HEK293 (cell line): ENCODE results near the gene HS1BP3.

Source experiments
- CTCF ChIA-PET: fragments of 350-600 bp; formaldehyde crosslinking; extraction: SDS; loops from one replicate; lab custom pipeline; 2021; ENCODE audit warnings: antibody characterized with exemption; lab: Yijun Ruan, JAX
- POLR2A ChIA-PET: fragments of 300-600 bp; formaldehyde crosslinking; extraction: SDS; loops from one replicate; lab custom pipeline; 2020; ENCODE audit warnings: antibody characterized with exemption, inconsistent platforms; lab: Yijun Ruan, JAX
- H3K27ac ChIP-seq: fragments of 200-500 bp; sonication (Bioruptor generic); 2 replicates; pipeline ENCODE4 v1.5.1; 2014; ENCODE audit warnings: low read depth, low read length, control low read depth, inconsistent platforms; ENCODE audit errors: extremely low read depth
- H3K36me3 ChIP-seq, 2 experiments: fragments of 200-500 bp in 1 of 2; sonication (Bioruptor generic) in 1 of 2; 1 replicate in 1 of 2; 2 replicates in 1 of 2; pipeline ENCODE4 v1.5.1; 2014 to 2017; ENCODE audit warnings: inconsistent platforms in 2 of 2, low read length in 2 of 2; ENCODE audit not compliant: control insufficient read depth in 2 of 2, insufficient read depth in 1 of 2
- H3K4me1 ChIP-seq: fragments of 200-500 bp; sonication (Bioruptor generic); 2 replicates; pipeline ENCODE4 v1.5.1; 2014; ENCODE audit warnings: mild to moderate bottlenecking, low read length, inconsistent platforms; ENCODE audit not compliant: control insufficient read depth, insufficient read depth
- H3K4me3 ChIP-seq: 2 replicates; pipeline ENCODE4 v1.5.1; 2011; ENCODE audit warnings: low read depth, mild to moderate bottlenecking, control low read depth, low read length, moderate library complexity
- H3K9me3 ChIP-seq: fragments of 200-500 bp; sonication (Bioruptor generic); 2 replicates; pipeline ENCODE4 v1.5.1; 2014; ENCODE audit warnings: low read depth, low read length, inconsistent platforms; ENCODE audit not compliant: control insufficient read depth, insufficient read depth
- GLIS2 ChIP-seq: fragments of 450-650 bp; formaldehyde crosslinking; IDR thresholded peaks from 2 replicates; pipeline ENCODE4 v1.5.1; 2016; ENCODE audit warnings: missing biosample characterization, missing genetic modification characterization
- PRDM10 ChIP-seq: fragments of 450-650 bp; formaldehyde crosslinking; IDR thresholded peaks from 2 replicates; pipeline ENCODE4 v1.5.1; 2016; ENCODE audit warnings: missing biosample characterization, missing genetic modification characterization
- SP2 ChIP-seq: fragments of 450-650 bp; formaldehyde crosslinking; IDR thresholded peaks from 2 replicates; pipeline ENCODE4 v1.5.1; 2016; ENCODE audit warnings: missing biosample characterization, missing genetic modification characterization
- SP3 ChIP-seq: fragments of 450-650 bp; formaldehyde crosslinking; IDR thresholded peaks from 2 replicates; pipeline ENCODE4 v1.5.1; 2016; ENCODE audit warnings: missing biosample characterization, missing genetic modification characterization
- SP7 ChIP-seq: fragments of 450-650 bp; formaldehyde crosslinking; IDR thresholded peaks from 2 replicates; pipeline ENCODE4 v1.5.1; 2016; ENCODE audit warnings: missing biosample characterization, missing genetic modification characterization
- TRIM28 ChIP-seq: IDR thresholded peaks from 2 replicates; pipeline ENCODE4 v1.6.1; 2011; ENCODE audit warnings: low read length, control low read depth, borderline replicate concordance
- ZEB2 ChIP-seq: fragments of 450-650 bp; formaldehyde crosslinking; IDR thresholded peaks from 2 replicates; pipeline ENCODE4 v1.5.1; 2016; ENCODE audit warnings: missing biosample characterization, missing genetic modification characterization
- ZIC2 ChIP-seq: fragments of 450-650 bp; formaldehyde crosslinking; IDR thresholded peaks from 2 replicates; pipeline ENCODE4 v1.5.1; 2016; ENCODE audit warnings: missing biosample characterization, missing genetic modification characterization
- ZNF157 ChIP-seq: fragments of 450-650 bp; formaldehyde crosslinking; IDR thresholded peaks from 2 replicates; pipeline ENCODE4 v1.5.1; 2016; ENCODE audit warnings: missing biosample characterization, missing genetic modification characterization
- ZNF26 ChIP-seq: fragments of 450-650 bp; formaldehyde crosslinking; IDR thresholded peaks from 2 replicates; pipeline ENCODE4 v1.5.1; 2016; ENCODE audit warnings: missing biosample characterization, missing genetic modification characterization
- ZNF391 ChIP-seq: fragments of 450-650 bp; formaldehyde crosslinking; IDR thresholded peaks from 2 replicates; pipeline ENCODE4 v1.5.1; 2016; ENCODE audit warnings: low read depth, missing biosample characterization, missing genetic modification characterization, borderline replicate concordance
- ZNF394 ChIP-seq: fragments of 450-650 bp; formaldehyde crosslinking; IDR thresholded peaks from 2 replicates; pipeline ENCODE4 v1.5.1; 2016; ENCODE audit warnings: missing biosample characterization, missing genetic modification characterization, mild to moderate bottlenecking, moderate library complexity, borderline replicate concordance
- ZNF600 ChIP-seq: fragments of 450-650 bp; formaldehyde crosslinking; IDR thresholded peaks from 2 replicates; pipeline ENCODE4 v1.5.1; 2016; ENCODE audit warnings: missing biosample characterization, missing genetic modification characterization
- ZNF610 ChIP-seq: fragments of 450-650 bp; formaldehyde crosslinking; IDR thresholded peaks from 2 replicates; pipeline ENCODE4 v1.5.1; 2016; ENCODE audit warnings: missing biosample characterization, missing genetic modification characterization, borderline replicate concordance
- ZNF629 ChIP-seq: fragments of 450-650 bp; formaldehyde crosslinking; IDR thresholded peaks from 2 replicates; pipeline ENCODE4 v1.5.1; 2017; ENCODE audit warnings: missing biosample characterization, missing genetic modification characterization
- ZNF837 ChIP-seq: fragments of 450-650 bp; formaldehyde crosslinking; IDR thresholded peaks from 2 replicates; pipeline ENCODE4 v1.5.1; 2016; ENCODE audit warnings: missing biosample characterization, missing genetic modification characterization
- ZNF843 ChIP-seq: fragments of 450-650 bp; formaldehyde crosslinking; IDR thresholded peaks from 2 replicates; pipeline ENCODE4 v1.5.1; 2016; ENCODE audit warnings: missing biosample characterization, missing genetic modification characterization
- ZXDB ChIP-seq: fragments of 450-650 bp; formaldehyde crosslinking; IDR thresholded peaks from 2 replicates; pipeline ENCODE4 v1.5.1; 2016; ENCODE audit warnings: missing biosample characterization, missing genetic modification characterization
- TF ChIP-seq, protein P1 (sequence below): fragments of 450-650 bp; formaldehyde crosslinking; IDR thresholded peaks from 2 replicates; pipeline ENCODE4 v1.5.1; 2016; ENCODE audit warnings: missing biosample characterization, missing genetic modification characterization
- TF ChIP-seq, protein P2 (sequence below): fragments of 450-650 bp; formaldehyde crosslinking; IDR thresholded peaks from 2 replicates; pipeline ENCODE4 v1.5.1; 2017; ENCODE audit warnings: missing biosample characterization, mild to moderate bottlenecking, missing genetic modification characterization, moderate library complexity
- TF ChIP-seq, protein P3 (sequence below): fragments of 450-650 bp; formaldehyde crosslinking; conservative IDR thresholded peaks from 2 replicates; pipeline ENCODE4 v1.5.1; 2016; ENCODE audit warnings: low read depth, missing biosample characterization, missing genetic modification characterization

HS1BP3 gene

GRCh38 chr2:20579866-20580265 is 71.0 kb downstream of the HS1BP3 start (continued):
- no peak for TF ChIP-seq ZNF157 (tag by site-specific recombination)

DNA sequence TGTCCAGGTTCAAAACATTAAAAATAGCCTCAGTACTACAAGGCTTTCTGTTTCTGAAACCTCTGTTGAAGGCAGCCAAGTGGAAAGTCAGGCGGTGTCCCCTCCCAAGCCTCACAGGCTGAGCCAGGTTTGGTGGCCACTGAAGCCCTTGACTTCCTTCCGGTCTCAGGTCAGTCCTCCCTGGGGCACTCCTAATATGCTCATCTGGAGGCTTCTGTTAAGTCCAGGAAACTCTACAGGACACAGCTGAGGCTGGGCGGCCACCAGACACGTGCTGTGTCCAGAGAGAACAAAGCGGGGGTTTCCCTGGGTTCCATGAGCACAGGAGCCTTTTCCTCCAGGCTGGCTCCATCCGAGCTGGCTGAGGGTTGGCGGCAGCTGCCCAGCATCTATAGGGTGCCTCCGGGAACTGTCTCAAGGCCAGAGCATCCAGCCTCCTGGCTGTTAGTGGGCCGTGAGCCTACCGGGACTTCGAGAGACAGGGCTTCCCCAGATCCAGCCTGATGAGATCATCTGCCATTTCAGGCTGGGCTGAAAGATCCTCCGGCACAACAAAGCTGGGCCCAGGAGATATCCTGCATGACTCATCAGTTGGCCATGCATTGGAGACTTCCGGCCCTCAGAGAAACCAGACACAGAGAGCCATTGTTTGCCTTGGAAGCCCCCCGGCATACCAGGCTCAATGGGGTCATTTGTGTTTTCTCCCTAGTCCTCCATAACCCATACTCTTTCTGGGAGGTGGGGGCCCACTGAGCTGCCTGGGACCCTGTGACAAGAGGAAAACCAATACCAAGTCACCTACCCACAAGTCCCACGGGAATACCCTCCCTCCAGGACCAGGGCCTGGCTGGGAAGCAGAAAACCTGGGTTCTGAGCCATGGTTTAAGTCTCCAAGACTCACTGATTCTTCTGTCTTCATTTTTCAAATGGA is 71.7 kb downstream of the HS1BP3 start:
- H3K4me1 ChIP-seq: peaks cover 11% of the 10 kb centered on the region
- no peak overlapping the region for H3K4me3 ChIP-seq
- peak overlapping the region; percentile 44; the same call in 1 of the 2 replicates for H3K27ac ChIP-seq
- H3K36me3 ChIP-seq: no peaks in the 10 kb centered on the region
- POLR2A ChIA-PET: interaction anchor here (0.8 to 8.3 kb wide), 5 partner anchors 12 to 131 kb away, joined by 3 to 100 read pairs (median 3); partner anchors contain the start of gene RHOB
- no peaks in the 10 kb centered on the region for H3K9me3 ChIP-seq
- CTCF ChIA-PET: interaction anchor here (0.7 to 1.6 kb wide), 4 partner anchors 129 to 176 kb away, joined by 3 to 5 read pairs (median 3); no protein-coding TSS in a partner anchor
- TF ChIP-seq ZNF600 (tag by site-specific recombination) (peak; percentile 64), SP3 (0 out of 2 replicates have a peak, but pooled peaks have one; percentile 17), ZNF629 (tag by site-specific recombination) (peak; percentile 84), ZIC2 (tag by site-specific recombination) (peak; percentile 30; the same call in 1 of the 2 replicates), ZNF394 (peak; percentile 45; the same call in 1 of the 2 replicates), SP7 (peak; percentile 74), TRIM28 (no peak; the same call in 1 of the 2 replicates), ZNF610 (tag by site-specific recombination) (no peak), PRDM10 (tag by site-specific recombination) (0 out of 2 replicates have a peak, but pooled peaks have one; percentile 24), GLIS2 (tag by site-specific recombination) (peak; percentile 28; the same call in 1 of the 2 replicates), SP2 (0 out of 2 replicates have a peak, but pooled peaks have one; percentile 24), ZNF843 (tag by site-specific recombination) (0 out of 2 replicates have a peak, but pooled peaks have one; percentile 31), ZNF391 (tag by site-specific recombination) (no peak), ZEB2 (peak; percentile 52; the same call in 1 of the 2 replicates), ZXDB (tag by site-specific recombination) (peak; percentile 49; the same call in 1 of the 2 replicates), ZNF837 (tag by site-specific recombination) (no peak), ZNF26 (no peak)
- TF ChIP-seq, protein P1, sequence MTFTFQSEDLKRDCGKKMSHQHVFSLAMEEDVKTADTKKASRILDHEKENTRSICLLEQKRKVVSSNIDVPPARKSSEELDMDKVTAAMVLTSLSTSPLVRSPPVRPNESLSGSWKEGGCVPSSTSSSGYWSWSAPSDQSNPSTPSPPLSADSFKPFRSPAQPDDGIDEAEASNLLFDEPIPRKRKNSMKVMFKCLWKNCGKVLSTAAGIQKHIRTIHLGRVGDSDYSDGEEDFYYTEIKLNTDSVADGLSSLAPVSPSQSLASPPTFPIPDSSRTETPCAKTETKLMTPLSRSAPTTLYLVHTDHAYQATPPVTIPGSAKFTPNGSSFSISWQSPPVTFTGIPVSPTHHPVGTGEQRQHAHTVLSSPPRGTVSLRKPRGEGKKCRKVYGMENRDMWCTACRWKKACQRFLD (tag by site-specific recombination): no peak
- TF ChIP-seq, protein P2, sequence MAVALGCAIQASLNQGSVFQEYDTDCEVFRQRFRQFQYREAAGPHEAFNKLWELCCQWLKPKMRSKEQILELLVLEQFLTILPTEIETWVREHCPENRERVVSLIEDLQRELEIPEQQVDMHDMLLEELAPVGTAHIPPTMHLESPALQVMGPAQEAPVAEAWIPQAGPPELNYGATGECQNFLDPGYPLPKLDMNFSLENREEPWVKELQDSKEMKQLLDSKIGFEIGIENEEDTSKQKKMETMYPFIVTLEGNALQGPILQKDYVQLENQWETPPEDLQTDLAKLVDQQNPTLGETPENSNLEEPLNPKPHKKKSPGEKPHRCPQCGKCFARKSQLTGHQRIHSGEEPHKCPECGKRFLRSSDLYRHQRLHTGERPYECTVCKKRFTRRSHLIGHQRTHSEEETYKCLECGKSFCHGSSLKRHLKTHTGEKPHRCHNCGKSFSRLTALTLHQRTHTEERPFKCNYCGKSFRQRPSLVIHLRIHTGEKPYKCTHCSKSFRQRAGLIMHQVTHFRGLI (tag by site-specific recombination): peak; percentile 95
- TF ChIP-seq, protein P3, sequence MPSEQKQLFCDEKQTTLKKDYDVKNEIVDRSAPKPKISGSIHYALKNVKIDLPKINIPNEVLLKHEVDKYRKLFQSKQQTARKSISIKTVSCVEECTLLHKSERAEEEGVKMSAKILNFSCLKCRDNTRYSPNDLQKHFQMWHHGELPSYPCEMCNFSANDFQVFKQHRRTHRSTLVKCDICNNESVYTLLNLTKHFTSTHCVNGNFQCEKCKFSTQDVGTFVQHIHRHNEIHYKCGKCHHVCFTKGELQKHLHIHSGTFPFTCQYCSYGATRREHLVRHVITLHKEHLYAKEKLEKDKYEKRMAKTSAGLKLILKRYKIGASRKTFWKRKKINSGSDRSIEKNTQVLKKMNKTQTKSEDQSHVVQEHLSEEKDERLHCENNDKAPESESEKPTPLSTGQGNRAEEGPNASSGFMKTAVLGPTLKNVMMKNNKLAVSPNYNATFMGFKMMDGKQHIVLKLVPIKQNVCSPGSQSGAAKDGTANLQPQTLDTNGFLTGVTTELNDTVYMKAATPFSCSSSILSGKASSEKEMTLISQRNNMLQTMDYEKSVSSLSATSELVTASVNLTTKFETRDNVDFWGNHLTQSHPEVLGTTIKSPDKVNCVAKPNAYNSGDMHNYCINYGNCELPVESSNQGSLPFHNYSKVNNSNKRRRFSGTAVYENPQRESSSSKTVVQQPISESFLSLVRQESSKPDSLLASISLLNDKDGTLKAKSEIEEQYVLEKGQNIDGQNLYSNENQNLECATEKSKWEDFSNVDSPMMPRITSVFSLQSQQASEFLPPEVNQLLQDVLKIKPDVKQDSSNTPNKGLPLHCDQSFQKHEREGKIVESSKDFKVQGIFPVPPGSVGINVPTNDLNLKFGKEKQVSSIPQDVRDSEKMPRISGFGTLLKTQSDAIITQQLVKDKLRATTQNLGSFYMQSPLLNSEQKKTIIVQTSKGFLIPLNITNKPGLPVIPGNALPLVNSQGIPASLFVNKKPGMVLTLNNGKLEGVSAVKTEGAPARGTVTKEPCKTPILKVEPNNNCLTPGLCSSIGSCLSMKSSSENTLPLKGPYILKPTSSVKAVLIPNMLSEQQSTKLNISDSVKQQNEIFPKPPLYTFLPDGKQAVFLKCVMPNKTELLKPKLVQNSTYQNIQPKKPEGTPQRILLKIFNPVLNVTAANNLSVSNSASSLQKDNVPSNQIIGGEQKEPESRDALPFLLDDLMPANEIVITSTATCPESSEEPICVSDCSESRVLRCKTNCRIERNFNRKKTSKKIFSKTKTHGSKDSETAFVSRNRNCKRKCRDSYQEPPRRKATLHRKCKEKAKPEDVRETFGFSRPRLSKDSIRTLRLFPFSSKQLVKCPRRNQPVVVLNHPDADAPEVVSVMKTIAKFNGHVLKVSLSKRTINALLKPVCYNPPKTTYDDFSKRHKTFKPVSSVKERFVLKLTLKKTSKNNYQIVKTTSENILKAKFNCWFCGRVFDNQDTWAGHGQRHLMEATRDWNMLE: peak; percentile 64; the same call in 1 of the 2 replicates
